T-helper 2 cell treated with Interferon-gamma antibody and Interleukin-4, amounts not matched to agents 100 ng/mL and 5 ng/mL, for 36 hours (primary cell): Measurements from ENCODE around the gene B3GNT2. TPM values are rescaled to one million over a fixed set of nuclear protein-coding genes. Genes with fewer than 3 reads are reported as not detected.
"Not testable (repeated sequence)": the region's sequence is repeated elsewhere in the genome, so short reads cannot be mapped to it uniquely, and the experiment has no call there.

Experiments used
- intact Hi-C: fragments of 100-400 bp; cut with micrococcal nuclease; formaldehyde crosslinking; loops from one replicate; pipeline ENCODE4 v1.15.1; 2023
- total RNA-seq: library from RNA; stranded (reverse); gene quantifications from 2 replicates; pipeline ENCODE4 v1.2.3, GENCODE V29; 2022

The B3GNT2 gene
- total RNA-seq, result 24.0 and 25.7 TPM in 2 replicates

DNA sequence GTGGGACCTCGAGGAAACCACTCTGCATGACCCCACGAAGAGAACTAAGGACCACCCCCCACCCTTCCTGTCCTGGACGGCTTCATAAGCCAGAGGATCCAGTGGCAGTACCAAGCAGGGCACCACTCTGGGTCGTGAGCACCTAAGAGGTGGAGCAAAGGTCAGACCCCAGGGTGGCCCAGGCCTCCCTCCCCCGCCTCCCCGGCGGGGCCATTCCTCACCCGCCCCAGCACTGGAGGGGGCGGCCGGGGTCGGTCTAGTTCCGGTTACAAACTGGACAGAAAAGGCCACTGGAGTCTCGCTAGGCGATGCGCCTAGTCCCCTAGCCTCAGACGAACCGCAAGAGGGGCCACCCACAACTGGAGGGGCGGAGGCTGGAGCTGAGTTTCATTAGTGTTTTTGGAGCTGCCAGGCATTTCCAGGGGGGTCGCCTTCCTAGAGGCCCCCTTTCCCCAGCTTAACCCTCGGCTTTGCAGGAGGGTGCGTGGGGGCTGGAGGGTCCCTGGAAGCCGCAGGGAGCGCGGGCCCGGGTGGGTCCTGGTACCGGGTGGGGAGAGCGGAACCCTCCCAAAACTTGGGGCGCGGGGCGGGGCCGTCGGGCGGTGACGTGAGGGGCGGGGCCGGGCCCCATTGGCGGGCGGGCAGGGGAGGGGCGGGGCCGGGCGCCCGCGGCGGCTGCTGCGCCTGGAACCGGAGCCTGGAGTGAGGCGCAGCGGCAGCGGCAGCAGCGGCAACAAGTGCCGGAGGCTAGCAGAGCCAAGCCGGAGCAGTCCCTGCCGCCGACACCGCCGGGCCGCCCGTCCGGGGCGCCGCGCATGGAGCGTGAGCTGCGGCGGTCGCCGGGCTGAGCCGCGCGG is at the start of gene B3GNT2:
Gene B3GNT2, plus strand, starts transcription at position 695 of the 857 bp plus-strand sequence. CDS start 26,106 bp downstream, outside the sequence.
- intact Hi-C loops, result loop anchor here (1.0 to 10.0 kb wide), 8 partner anchors 119 to 1441 kb away; partner anchors contain the start of genes COMMD1, EHBP1, FAM161A and MDH1

DNA sequence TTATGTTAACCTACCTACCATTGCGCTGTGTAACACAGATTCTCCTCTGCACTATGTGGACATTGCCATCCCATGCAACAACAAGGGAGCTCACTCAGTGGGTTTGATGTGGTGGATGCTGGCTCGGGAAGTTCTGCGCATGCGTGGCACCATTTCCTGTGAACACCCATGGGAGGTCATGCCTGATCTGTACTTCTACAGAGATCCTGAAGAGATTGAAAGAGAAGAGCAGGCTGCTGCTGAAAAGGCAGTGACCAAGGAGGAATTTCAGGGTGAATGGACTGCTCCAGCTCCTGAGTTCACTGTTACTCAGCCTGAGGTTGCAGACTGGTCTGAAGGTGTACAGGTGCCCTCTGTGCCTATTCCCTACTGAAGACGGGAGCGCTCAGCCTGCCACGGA is 49.1 kb upstream of the B3GNT2 start:
- intact Hi-C loops, result not testable (repeated sequence)

DNA sequence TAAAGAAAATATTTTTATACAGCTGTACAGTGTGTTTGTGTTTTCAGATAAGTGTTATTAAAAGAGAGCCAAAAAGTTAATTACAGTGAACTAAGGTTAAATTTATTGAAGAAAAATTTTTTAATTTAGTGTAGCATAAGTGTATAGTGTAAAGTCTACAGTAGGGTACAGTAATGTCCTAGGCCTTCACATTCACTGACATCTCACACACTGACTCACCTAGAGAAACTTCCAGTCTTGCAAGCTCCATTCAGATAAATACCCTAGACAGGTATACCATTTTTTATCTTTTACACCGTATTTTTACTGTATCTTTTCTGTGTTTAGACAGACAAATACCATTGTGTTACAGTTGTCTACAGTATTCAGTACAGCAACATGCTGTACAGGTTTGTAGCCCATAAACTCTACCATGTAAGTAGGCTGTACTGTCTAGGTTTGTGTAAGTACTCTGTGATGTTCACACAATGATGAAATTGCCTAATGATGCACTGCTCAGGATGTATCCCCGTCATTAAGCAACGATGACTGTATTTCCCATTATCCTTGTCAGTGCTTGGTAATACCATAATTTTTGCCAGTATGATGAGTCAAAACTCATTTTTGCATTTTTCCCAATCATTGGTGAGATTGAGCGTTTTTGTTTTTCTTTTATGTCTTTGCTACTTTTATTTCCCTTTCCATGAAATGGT is 48.2 kb upstream of the B3GNT2 start:
- intact Hi-C loops, result no loop called here

GRCh38 chr2:62149708-62150107 is 46.2 kb upstream of the B3GNT2 start:
- intact Hi-C loops, result no loop called here

- intact Hi-C loops, result no loop called here
Observed at GRCh38 chr2:62150597-62151305, 45.2 kb upstream of the B3GNT2 start.

- intact Hi-C loops, result no loop called here
Observed at GRCh38 chr2:62151306-62151638, 44.6 kb upstream of the B3GNT2 start.

DNA sequence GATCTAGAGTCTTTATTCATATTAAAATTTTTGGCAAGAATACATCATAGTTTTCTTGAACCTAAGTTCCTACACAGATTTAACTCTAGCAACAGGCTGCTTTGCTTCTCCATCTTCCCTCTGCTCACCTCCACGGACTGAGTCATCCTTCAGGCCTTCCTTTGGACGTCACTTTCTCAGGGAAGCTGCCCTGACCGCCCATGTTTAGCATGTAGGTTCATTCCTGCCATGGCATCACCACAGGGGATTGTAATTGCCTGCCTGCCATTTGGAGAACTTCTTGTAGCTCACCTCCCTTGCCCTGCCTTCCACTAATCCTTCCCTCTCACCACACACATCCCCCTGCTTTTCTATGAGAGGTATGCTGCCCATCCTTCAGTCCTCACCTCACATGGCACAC is 43.9 kb upstream of the B3GNT2 start:
- intact Hi-C loops, result no loop called here

DNA sequence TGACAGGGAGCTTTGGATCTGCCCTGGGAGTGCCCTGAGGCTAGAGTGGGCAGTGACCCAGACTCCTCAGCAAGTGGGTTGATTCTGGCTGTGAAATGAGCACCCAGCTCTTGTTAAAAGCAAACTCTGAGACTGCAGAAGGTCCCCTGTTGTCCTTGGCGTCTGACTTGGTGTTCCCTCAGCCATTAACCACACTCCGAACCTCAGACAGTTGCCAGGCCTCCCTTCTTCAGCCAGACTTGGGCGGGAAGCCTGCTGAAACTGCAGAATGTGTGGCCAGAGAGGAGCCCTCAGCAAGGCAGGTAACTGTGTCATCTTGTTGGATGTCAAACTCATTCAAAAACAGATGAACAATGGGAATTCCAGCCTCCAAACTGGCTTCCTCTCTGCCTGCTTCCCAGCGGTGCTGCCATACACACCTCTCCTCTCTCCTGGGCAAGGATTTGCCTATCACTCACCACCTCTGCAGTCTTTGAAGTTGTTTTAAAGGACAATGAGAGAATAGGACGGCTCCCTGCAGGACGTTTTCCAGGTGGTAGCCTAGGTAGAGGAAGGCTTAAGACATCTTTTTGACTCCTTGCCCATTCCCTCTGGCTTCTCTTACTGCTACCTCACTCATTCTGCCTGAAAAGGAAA is 38.9 kb upstream of the B3GNT2 start:
- intact Hi-C loops, result no loop called here

GRCh38 chr2:62158444-62159121 is 37.3 kb upstream of the B3GNT2 start:
- intact Hi-C loops, result no loop called here

DNA sequence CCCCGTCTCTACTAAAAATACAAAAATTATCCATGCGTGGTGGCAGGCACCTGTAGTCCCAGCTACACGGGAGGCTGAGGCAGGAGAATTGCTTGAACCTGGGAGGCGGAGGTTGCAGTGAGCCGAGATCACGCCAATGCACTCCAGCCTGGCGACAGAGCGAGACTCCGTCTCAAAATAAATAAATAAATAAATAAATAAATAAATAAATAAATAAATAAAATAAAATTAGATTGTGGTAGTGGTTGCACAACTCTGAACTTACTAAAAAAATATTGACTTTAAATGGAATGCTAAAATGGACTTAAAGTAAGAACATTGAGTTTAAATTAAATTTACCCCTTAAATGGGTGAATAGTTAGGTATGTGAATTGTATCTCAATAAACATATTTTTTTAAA is 35.2 kb upstream of the B3GNT2 start:
- intact Hi-C loops, result not testable (repeated sequence)

- intact Hi-C loops, result no loop called here
Observed at GRCh38 chr2:62163106-62163831, 32.6 kb upstream of the B3GNT2 start.

DNA sequence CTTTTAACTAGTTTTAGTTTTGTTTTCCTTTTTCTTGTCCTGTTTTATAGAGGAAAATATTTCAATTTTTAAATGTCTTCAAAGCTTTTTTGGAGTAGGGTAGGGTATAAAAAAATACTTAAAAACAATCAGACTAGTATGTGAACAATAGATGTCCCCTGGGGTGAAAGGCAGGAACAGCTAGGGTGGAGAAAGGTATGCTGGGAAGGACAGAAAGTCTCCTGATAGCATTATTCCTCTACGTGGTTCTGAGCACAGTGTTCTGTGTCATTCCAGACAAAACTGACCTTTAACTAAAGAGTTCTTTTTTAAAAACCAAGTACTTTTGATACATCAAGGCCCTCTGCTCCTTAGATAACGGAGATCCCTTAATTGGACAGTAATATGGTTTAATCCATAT is 32.1 kb upstream of the B3GNT2 start:
- intact Hi-C loops, result no loop called here

DNA sequence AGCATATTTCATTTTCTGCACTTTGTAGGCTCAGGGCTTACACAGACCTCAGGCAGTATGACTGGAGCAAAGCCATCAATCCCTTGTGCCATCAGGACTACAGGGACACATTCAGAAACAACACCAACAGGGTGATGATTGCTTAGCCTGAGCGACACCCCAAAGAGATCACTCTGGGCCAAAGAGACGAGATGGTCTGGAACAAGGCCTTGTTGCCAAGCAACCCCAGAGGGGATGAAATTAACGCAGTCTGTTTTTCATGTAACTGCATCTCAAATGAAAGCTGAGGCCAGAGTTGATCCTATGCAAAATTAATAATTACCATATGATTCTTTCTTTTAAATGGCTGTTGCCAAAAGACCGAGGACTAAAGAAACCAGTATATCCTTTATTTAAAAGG is 20.2 kb upstream of the B3GNT2 start:
- intact Hi-C loops, result no loop called here

DNA sequence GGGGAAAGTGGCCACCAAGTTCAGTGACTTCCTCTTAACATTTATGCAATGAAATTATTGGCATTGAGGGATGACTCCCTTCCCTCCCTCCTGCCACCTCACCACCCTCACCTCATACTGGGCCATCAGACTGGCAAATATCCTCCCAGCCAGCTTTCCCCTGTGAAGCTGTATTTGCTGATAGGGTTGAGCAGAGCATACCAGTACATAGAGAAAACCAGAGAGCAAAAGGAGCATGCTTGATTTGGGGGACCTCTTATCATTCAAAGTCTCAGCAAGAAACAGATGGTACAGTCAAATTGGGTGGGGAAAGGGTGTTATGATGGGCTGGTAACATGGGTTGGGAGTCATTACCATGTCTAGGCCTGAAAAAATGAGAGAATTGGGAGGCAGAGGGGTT is 19.1 kb upstream of the B3GNT2 start:
- intact Hi-C loops, result no loop called here

DNA sequence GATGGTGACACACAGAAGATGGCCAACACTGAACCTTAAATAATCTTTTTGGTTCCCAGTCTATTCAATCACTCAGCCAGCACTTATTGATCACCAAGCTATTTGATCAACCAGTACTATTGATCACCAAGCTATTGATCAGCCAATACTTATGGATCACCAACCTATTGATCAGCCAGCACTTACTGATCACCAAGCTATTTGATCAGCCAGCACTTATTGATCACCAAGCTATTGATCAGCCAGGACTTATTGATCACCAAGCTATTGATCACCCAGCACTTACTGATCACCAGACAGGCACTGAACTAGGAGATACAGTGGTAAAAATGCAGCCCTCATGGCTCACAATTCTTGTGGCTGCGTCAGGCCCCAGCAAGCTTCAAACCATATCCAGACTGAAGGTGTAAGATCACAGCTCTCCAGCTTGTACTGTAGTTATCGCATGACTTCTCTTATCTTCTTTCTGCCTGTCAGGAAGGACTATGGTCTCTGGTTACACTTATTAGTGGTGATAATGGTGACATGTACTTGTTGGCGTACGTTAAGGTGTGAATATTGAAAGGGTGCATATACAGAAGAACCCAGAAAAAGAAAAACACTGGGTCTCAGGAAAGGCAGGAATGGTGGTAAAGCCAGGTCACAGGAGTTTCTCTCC is 18.4 kb upstream of the B3GNT2 start:
- intact Hi-C loops, result no loop called here

DNA sequence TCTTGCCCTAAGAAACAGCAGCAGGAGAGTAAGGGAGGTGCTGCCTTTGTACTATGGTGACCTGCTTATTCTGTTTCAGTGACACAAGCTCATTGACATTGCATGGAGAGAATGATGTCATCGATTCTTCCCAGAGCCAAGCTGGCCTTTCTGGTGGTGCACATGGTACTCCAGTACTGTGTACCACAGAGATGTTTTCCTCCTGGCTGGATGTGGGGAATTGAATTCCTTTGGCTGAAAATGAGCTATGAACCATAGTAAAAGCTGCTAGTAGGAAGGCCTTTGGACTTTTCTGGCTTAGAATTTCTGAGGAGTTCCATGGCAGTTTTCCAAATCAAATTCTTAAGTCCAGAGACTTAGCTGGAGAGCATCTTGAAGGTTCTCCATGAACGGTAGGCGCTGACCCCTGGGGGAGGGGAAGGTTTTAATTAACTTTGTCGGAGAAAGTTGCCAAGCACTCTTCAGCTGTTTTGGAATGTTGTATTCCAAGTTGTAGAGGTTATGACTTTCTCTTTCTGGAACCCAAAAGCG is 17.1 kb upstream of the B3GNT2 start:
- intact Hi-C loops, result no loop called here

DNA sequence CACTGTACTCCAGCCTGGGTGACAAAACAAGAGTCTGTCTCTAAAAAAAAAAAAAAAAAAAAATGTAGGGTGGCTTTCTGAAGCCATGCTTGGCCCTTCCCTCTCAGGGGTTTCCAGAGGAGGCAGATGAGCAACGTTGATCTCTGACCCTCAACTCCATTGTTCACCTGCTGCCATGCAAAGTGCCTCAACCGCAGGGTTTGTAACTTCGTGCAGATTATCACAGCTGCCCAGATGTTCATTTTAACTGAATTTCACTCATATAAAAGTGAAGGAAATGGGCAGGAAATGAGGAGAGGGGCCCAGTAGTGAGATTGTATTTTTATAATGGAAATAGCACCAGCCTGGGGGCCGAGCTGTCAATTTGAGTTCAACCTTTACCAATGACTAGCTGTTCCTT is 14.9 kb upstream of the B3GNT2 start:
- intact Hi-C loops, result no loop called here

DNA sequence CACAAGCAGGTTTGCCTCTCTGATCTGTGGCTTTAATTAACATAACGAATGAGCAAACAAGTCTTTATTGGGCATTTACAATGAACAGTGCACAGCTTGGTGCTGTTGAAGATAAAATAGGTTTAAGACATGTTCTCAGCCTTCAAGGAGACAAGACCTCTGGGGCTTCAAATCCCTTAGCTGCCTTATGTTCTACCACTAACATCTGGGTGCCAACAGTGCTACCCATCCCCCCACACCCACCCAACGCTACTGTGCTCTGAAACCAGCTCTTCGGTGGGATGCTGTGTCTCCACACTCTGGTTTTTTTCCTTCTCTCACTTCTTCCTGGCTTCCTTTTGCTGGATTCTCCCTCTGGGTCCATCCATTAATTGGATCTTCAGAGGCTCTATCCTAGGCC is 14.1 kb upstream of the B3GNT2 start:
- intact Hi-C loops, result no loop called here

DNA sequence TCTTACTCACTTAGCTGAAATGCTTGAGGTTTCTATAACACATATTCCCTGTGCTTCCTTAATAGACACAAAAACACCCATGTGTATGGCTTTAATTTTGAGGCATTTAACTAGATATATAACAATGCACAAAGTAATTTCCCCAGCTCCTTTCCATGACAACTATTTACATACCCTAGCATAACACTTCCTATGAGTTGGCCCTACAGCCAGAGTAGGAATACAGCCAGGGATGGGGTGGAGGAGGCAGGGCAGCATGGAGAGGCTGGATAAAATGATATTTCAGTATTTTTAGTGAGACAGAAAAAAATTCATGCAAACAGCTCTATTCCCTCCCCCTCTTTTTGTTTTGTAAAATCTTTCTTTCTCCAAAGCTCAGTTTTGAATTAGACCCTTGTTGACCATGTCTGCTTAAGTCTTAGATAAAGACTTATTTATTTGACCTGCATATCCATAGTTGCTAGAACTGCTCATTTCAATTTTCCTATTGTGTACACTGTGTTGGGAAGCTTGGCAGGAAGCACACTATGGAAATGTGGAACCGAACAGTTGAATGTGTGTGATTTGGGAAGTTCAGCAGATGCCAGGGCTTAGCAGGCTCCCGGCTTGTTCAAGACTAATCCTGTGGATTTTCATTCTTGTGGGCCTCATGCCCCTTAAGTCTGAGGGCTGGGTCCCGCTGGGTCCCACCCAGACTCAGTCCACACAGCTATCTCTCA is 11.2 kb upstream of the B3GNT2 start:
- intact Hi-C loops, result no loop called here
